GM12872 (cell line): Measurements from ENCODE around the gene TSTD2.

Source experiments
- TF ChIP-seq, protein P1 (sequence below): IDR thresholded peaks from 3 replicates; pipeline ENCODE4 v1.5.1; 2011; ENCODE audit warnings: low read depth, mild to moderate bottlenecking, low read length, moderate library complexity; ENCODE audit not compliant: insufficient read depth

TSTD2 gene

DNA sequence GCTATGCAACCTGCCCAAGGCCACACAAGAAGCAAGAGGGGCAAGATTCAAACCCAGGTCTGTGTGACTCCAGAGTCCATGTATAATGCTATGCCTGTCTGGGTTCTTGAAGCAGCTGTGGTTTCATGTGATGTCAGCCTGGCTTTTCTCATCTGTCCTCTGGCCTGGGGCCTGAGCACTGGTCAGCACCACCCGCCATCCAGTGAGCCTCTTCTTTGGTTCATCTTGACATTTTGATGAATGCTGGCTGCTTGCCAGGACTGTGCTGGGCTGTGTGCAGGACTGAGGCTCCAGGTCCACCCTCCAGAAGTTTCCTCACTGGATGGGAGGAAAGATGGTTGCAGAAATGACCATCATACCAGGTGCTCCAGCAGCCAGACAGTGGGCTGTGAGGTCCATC is 61.5 kb downstream of the TSTD2 start:
- TF ChIP-seq, protein P1, sequence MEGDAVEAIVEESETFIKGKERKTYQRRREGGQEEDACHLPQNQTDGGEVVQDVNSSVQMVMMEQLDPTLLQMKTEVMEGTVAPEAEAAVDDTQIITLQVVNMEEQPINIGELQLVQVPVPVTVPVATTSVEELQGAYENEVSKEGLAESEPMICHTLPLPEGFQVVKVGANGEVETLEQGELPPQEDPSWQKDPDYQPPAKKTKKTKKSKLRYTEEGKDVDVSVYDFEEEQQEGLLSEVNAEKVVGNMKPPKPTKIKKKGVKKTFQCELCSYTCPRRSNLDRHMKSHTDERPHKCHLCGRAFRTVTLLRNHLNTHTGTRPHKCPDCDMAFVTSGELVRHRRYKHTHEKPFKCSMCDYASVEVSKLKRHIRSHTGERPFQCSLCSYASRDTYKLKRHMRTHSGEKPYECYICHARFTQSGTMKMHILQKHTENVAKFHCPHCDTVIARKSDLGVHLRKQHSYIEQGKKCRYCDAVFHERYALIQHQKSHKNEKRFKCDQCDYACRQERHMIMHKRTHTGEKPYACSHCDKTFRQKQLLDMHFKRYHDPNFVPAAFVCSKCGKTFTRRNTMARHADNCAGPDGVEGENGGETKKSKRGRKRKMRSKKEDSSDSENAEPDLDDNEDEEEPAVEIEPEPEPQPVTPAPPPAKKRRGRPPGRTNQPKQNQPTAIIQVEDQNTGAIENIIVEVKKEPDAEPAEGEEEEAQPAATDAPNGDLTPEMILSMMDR = no peak

DNA sequence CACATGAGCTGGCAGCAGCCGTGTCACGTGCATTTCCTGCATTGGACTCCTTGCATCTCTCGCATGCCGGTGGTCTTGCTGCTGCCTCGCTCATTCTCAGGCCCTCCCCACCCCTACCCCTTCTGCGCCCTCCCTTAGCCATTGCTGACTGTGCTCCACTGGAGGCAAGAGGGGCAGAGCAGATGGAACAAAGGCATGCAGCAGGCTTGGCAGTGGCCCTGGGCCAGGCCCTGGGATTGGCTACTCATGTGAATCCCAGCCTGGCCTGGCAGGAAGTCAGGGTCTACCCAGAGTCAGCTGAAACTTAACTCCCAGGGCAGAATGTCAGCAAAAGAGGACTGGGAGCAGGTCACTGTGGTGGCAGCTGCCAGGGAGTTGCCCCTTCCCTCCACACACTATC is 62.3 kb downstream of the TSTD2 start:
- TF ChIP-seq, protein P1 = no peak

DNA sequence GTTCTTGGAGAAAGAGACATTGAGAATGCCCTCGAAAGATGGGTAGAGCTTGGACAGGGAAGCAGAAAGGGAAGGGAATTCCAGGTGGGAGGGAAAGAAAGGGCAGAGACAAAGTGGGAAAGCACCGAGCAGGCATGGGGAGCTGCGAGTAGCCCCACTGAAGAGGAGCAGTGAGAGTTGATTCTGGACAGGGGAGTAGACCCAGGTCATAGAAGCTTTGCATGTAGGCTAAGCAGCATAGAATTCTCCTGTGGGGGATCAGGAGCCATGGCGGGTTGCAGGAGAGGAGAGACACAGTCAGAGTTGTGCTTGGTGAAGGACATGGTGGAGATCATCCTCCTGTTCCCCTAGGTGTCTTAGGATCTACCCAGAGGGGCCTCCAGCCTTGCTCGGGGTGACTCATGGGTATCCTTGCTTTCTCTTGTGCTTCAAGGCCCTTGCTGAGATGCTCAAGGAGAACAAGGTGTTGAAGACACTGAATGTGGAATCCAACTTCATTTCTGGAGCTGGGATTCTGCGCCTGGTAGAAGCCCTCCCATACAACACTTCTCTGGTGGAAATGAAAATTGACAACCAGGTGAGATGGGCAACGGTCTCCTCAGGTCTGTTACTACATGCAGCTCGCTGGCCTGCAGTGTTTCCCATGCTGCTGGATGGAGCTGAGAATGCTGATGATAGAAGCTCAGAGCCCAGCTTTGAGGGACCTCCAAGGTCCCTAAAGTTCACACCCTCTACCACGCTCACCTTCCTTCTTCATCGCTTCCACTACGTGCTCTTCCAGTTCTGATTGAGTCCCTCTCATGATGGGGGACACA is 64.5 kb downstream of the TSTD2 start:
- TF ChIP-seq, protein P1 = no peak

DNA sequence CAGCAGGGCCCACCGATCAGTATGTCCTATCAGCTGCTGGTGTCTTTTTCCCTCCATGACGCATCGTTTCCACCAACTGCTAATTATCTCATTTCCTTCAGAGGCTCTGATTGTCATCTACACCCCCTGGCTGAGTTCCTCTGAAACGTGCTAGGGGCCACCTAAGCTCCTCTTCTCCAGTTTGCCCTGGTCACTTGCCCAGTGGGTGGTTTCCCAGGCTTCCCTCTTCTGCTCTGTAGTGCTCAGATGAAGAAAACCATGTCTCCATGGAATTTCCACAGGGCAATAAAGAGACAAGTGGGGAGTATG is 65.3 kb downstream of the TSTD2 start:
- TF ChIP-seq, protein P1 = no peak

DNA sequence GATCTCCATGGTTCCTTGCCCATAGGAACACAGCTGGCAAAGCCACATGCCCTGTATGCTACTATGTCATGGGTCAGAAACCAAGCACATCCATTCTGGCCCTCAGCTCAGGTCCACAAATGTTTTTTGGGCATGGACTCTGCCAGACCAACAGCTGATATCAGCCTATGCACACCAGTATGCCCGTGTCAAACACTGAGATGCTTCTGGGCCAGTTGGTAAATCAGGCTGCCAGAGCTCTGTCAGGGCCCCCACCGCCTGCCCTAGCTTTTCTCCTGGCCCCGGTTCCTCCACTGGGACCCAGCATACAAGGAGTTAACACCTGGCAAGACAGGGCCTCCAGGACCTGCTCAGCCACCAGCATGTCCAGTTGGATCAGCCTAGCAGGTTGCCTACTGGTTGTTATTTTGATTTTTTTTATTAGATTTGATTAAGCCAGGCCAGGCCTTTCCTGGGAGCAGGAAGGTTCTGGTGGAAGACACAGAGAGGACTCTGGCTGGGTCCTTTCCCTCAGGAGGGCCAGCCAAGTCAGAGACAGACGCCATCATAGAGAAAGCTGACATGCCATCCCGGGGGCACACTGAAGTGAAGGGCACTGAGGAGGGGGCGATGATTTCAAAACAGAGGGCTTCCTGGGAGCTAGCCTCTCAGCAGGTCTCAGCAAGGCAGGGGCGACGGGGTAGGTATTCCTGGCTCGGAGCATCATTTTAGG is 65.8 kb downstream of the TSTD2 start:
- TF ChIP-seq, protein P1 = no peak

DNA sequence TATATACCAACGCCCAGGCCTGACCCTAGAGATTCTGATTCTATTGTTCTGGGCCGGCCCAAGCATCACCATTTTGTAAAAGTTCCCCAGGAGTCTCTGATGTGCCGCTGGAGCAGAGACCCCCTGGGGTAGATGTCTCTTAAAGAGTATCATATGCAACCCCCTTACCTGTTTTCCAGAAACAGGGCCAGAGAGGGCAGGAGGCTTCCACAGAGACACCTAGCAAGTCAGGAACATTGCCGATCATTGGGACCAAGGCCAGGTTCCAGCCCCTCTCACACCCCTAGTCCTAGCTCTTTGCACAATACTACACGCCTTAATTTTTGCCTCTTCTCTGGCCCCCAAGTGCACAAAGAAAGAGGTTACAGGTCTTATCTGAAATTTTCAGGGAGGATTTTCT is 67.9 kb downstream of the TSTD2 start:
- TF ChIP-seq, protein P1 = no peak

DNA sequence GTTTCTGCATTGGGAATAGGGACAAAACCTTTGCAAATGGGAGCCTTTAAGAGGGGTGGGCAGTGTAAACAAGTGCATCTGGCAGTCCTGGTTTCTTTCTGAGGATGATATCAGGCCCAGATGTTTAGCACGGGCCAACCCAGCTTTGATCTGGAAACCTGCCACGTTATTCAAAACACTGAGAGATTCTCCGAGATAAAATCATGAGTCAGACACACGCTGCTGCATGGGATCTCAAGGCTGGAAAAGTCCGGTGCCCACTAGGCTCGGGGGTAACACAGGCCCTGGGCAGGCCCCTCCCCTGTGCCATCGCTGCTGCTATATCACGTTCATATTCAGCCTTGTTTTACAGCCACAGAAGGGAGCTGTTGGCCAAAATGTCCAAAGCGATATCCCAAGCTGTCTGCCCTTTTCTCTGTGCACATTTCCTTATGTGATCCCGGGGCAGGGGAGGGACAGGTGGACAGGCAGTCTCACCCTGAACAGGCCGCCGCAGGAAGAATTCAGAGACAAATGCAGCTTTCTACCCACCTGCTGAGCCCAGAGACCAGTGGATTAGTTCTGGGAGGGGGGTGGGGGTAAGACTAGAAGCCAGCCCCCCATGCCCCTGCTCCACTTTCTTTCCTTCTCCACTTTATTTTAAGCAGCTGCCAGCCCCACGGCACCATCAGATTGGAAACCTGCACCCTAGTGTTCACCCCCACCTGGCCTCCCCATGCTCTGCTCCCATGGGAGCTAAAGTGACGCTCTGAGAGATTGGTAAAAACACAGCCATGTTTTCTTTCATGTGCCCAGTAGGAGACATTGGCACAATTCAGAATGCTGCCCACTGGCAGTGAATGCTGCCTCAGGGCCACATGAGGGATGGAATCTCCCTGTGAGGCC is 68.6 kb downstream of the TSTD2 start:
- TF ChIP-seq, protein P1 = no peak
